Fibroblast of lung (primary cell): ENCODE data around the gene C1QTNF1.

Source experiments
- EZH2 ChIP-seq: IDR thresholded peaks from 2 replicates; pipeline ENCODE4 v1.5.1; 2012; ENCODE audit warnings: low read length, control low read depth, mild to moderate bottlenecking; ENCODE audit errors: missing control alignments
- TF ChIP-seq, protein P1 (sequence below), 2 donors: IDR thresholded peaks in 1 of 2; conservative IDR thresholded peaks in 1 of 2; 1 replicate in 1 of 2; 2 replicates in 1 of 2; pipeline ENCODE4 v1.5.1; 2011 to 2012; ENCODE audit warnings: low read length in 2 of 2, control low read depth in 1 of 2, inconsistent platforms in 1 of 2, low read depth in 1 of 2, mild to moderate bottlenecking in 1 of 2

DNA sequence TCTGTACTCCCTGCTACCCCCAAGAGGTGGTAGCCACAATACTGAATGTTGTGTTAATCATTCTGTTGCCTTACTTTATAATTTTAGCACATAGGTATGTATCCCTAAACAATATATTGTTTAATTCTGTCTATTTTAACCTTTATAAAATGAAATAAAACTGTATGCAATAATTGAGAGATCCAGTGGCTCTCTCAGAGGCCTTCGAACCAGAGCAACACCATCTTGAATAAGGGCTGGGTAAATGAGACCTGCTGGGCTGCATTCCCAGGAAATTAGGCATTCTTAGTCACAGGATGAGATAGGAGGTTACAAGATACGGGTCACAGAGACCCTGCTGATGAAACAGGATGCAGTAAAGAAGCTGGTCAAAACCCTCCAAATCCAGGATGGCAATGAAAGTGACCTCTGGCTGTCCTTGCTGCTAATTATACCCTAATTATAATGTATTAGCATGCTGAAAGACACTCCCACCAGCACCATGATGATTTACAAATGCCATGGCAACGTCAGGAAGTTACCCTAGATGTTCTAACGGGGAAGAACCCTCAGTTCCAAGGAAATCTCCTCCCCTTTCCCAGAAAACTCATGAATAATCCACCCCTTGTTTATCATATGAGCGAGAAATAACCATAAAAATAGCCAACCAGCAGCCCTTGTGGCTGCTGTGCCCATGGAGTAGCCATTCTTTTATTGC, 12.4 kb upstream of the C1QTNF1 start:
- TF ChIP-seq, protein P1, sequence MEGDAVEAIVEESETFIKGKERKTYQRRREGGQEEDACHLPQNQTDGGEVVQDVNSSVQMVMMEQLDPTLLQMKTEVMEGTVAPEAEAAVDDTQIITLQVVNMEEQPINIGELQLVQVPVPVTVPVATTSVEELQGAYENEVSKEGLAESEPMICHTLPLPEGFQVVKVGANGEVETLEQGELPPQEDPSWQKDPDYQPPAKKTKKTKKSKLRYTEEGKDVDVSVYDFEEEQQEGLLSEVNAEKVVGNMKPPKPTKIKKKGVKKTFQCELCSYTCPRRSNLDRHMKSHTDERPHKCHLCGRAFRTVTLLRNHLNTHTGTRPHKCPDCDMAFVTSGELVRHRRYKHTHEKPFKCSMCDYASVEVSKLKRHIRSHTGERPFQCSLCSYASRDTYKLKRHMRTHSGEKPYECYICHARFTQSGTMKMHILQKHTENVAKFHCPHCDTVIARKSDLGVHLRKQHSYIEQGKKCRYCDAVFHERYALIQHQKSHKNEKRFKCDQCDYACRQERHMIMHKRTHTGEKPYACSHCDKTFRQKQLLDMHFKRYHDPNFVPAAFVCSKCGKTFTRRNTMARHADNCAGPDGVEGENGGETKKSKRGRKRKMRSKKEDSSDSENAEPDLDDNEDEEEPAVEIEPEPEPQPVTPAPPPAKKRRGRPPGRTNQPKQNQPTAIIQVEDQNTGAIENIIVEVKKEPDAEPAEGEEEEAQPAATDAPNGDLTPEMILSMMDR (conservative IDR thresholded peaks at IDR 0.05 in 1 of 2, IDR thresholded peaks at IDR 0.05 in 1 of 2; ENCODE audit: low read depth in 1 of 2, low read length in 2 of 2) = no peak
- TF ChIP-seq EZH2 = no peak
